ENCODE measurements around the gene TBX5.

TBX5 gene

GRCh38 chr12:114430306-114430705, 24.4 kb upstream of the TBX5 start:
- no peak for DNase-seq

- DNase-seq: no peak
Observed at GRCh38 chr12:114425031-114425626, 19.2 kb upstream of the TBX5 start.

- DNase-seq: no peak
Observed at GRCh38 chr12:114420944-114421335, 15.0 kb upstream of the TBX5 start.

GRCh38 chr12:114420182-114420943, 14.4 kb upstream of the TBX5 start:
- DNase-seq: no peak

GRCh38 chr12:114416028-114416427, 10.1 kb upstream of the TBX5 start:
- DNase-seq: no peak

- no peak for DNase-seq
Observed at GRCh38 chr12:114415525-114415868, 9.6 kb upstream of the TBX5 start.

GRCh38 chr12:114414866-114415524, 9.1 kb upstream of the TBX5 start:
- no peak for DNase-seq

GRCh38 chr12:114414031-114414865, 8.3 kb upstream of the TBX5 start:
- DNase-seq: no peak

GRCh38 chr12:114412825-114413749, 7.1 kb upstream of the TBX5 start:
- no peak for DNase-seq

- no peak for DNase-seq
Observed at GRCh38 chr12:114412307-114412706, 6.4 kb upstream of the TBX5 start.

GRCh38 chr12:114411071-114411837, 5.3 kb upstream of the TBX5 start:
- DNase-seq: no peak

- no peak for DNase-seq
Observed at GRCh38 chr12:114409852-114410600, 4.1 kb upstream of the TBX5 start.

GRCh38 chr12:114408886-114409851, 3.2 kb upstream of the TBX5 start:
- no peak for DNase-seq

- DNase-seq: no peak
Observed at GRCh38 chr12:114408471-114408885, 2.5 kb upstream of the TBX5 start.

- no peak for DNase-seq
Observed at GRCh38 chr12:114407842-114408411, 2.0 kb upstream of the TBX5 start.

GRCh38 chr12:114406984-114407841, 1.3 kb upstream of the TBX5 start:
- no peak for DNase-seq

GRCh38 chr12:114406316-114406983, 506 bp upstream of the TBX5 start:
- no peak for DNase-seq
